Testis (tissue), 3 donors: ENCODE data around the gene PCDHB13. TPM values are rescaled to one million over a fixed set of nuclear protein-coding genes. Genes with fewer than 3 reads are reported as not detected.
"Not testable (repeated sequence)": the region's sequence is repeated elsewhere in the genome, so short reads cannot be mapped to it uniquely, and the experiment has no call there.

Experiments used
- DNase-seq: peaks from one replicate; pipeline ENCODE4 v3.0.0-alpha.2; 2019
- H3K27ac ChIP-seq, 2 donors: fragments of 200-600 bp; sonication (generic); one replicate each; pipeline ENCODE4 v1.5.1; 2019
- H3K27me3 ChIP-seq: fragments of 200-600 bp; sonication (generic); one replicate; pipeline ENCODE4 v1.5.1; 2019
- H3K36me3 ChIP-seq: fragments of 200-600 bp; sonication (generic); one replicate; pipeline ENCODE4 v1.5.1; 2017; ENCODE audit warnings: low read depth; ENCODE audit errors: missing control alignments
- H3K4me1 ChIP-seq: fragments of 200-600 bp; sonication (generic); one replicate; pipeline ENCODE4 v1.5.1; 2019
- H3K4me3 ChIP-seq, 2 donors: fragments of 200-600 bp; sonication (generic); one replicate each; pipeline ENCODE4 v1.5.1; 2017 to 2019
- H3K9me3 ChIP-seq: fragments of 200-600 bp; sonication (generic); one replicate; pipeline ENCODE4 v1.5.1; 2017
- POLR2A ChIP-seq: fragments of 450-650 bp; IDR thresholded peaks from one replicate; pipeline ENCODE4 v1.6.1; 2017; ENCODE audit warnings: antibody characterized with exemption, mild to moderate bottlenecking, moderate library complexity
- WGBS, 2 donors: methylation state at CpG; one replicate each; pipeline ENCODE4 v1.1.5; 2018; 5-methylcytosine and 5-hydroxymethylcytosine counted together
- intact Hi-C: fragments of 100-400 bp; cut with DNase I; formaldehyde crosslinking; loops from one replicate; pipeline ENCODE4 v1.15.1; 2023; ENCODE audit warnings: low total_unique reads
- polyA plus RNA-seq: library from polyadenylated mRNA; stranded (reverse); fragments of 350-450 nt; fragmentation: Illumina TruSeq; extraction: RNeasy Lipid Tissue Mini Kit (QIAGEN cat#74804); gene quantifications from one replicate; pipeline ENCODE4 v1.2.3, GENCODE V29; 2014; ENCODE audit warnings: low read depth, low replicate concordance; ENCODE audit not compliant: insufficient read depth
- total RNA-seq, 2 donors: library from RNA; depleted of rRNA; stranded (reverse); fragments of >200 nt; gene quantifications; one replicate each; pipeline ENCODE4 v1.2.3, GENCODE V29; 2016
- TF ChIP-seq, protein P1 (sequence below), 3 experiments: fragments of 450-650 bp in 2 of 3; fragments of 200-600 bp in 1 of 3; sonication (generic) in 1 of 3; IDR thresholded peaks; one replicate each; pipeline ENCODE4 v1.5.1; 2016 to 2019; ENCODE audit warnings: antibody characterized with exemption in 3 of 3, mild to moderate bottlenecking in 2 of 3, moderate library complexity in 1 of 3

Gene PCDHB13
- total and polyA plus RNA-seq, 3 donors from 2014 or later = 2.6 to 9.3 (median 8.6) TPM

GRCh38 chr5:141223112-141223783 is 9.5 kb downstream of the PCDHB13 start, which contains the start of gene PCDHB14:
PCDHB14 (plus strand) TSS chr5:141223343; CDS start chr5:141223506, 163 bp downstream.
- intact Hi-C loops = no loop called here

GRCh38 chr5:141224844-141225243 is 11.1 kb downstream of the PCDHB13 start:
- H3K9me3 ChIP-seq, intact Hi-C loops, H3K4me1 ChIP-seq, H3K27me3 ChIP-seq, DNase-seq, H3K36me3 ChIP-seq, H3K27ac ChIP-seq, H3K4me3 ChIP-seq: not testable (repeated sequence)
- 2 to 17% methylated on average over 5 to 11 of the region's 40 CpGs for WGBS, 2 donors

More at GRCh38 chr5:141223112-141223783, 9.5 kb downstream of the PCDHB13 start, which contains the start of gene PCDHB14:
- Histone ChIP-seq H3K9me3 (no peaks in the 10 kb centered on the region), H3K27me3 (no peaks in the 10 kb centered on the region), H3K4me3 (no peak within 1 kb of the TSS), H3K36me3 (no peaks in the 10 kb centered on the region), H3K27ac (no peak within 1 kb of the TSS), H3K4me1 (no peaks in the 10 kb centered on the region)
- no peak for DNase-seq
- no peak for TF ChIP-seq POLR2A
- TF ChIP-seq, protein P1, sequence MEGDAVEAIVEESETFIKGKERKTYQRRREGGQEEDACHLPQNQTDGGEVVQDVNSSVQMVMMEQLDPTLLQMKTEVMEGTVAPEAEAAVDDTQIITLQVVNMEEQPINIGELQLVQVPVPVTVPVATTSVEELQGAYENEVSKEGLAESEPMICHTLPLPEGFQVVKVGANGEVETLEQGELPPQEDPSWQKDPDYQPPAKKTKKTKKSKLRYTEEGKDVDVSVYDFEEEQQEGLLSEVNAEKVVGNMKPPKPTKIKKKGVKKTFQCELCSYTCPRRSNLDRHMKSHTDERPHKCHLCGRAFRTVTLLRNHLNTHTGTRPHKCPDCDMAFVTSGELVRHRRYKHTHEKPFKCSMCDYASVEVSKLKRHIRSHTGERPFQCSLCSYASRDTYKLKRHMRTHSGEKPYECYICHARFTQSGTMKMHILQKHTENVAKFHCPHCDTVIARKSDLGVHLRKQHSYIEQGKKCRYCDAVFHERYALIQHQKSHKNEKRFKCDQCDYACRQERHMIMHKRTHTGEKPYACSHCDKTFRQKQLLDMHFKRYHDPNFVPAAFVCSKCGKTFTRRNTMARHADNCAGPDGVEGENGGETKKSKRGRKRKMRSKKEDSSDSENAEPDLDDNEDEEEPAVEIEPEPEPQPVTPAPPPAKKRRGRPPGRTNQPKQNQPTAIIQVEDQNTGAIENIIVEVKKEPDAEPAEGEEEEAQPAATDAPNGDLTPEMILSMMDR (IDR thresholded peaks at IDR 0.05) = peak in 2 of 3 experiments; percentile 9 to 14
- 16 to 18% methylated on average over 15 of the region's 15 CpGs for WGBS, 2 donors

DNA sequence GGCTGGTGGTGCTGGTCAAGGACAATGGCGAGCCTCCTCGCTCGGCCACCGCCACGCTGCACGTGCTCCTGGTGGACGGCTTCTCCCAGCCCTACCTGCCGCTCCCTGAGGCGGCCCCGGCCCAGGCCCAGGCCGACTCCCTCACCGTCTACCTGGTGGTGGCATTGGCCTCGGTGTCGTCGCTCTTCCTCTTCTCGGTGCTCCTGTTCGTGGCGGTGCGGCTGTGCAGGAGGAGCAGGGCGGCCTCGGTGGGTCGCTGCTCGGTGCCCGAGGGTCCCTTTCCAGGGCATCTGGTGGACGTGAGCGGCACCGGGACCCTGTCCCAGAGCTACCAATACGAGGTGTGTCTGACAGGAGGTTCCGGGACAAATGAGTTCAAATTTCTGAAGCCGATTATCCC is 11.7 kb downstream of the PCDHB13 start:
- H3K36me3 ChIP-seq, H3K4me3 ChIP-seq, H3K9me3 ChIP-seq, H3K27me3 ChIP-seq, intact Hi-C loops, DNase-seq, H3K27ac ChIP-seq, H3K4me1 ChIP-seq: not testable (repeated sequence)
- WGBS, 2 donors = 21 to 24% methylated on average over 11 to 22 of the region's 30 CpGs

DNA sequence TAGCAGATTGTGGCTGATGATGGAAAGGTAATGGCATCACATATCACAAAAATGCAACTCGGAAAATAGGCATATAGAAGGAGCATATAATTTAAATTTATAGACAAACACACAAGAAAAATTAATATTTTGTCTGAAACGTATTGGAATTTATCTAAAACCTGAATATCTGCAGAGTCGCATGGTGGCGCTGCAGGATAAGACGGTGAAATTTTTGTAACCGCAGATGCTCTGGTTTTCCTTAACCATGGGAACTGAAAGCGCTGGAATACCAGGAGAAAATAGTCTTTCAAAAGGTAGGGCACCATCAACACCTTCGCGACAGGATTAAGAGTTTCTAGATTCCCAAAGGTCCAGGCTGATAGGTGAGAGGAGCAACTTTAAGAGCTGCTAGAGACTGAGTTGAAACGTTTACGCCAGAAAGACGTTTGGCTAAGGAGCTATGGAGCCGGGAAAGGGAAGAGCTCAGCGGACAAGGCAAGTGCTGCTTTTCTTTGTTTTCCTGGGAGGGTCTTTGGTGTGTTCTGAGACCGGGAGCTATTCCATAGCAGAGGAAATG is 20.5 kb downstream of the PCDHB13 start:
- DNase-seq = peak; percentile 70
- no peaks in the 10 kb centered on the region for H3K27me3 ChIP-seq
- no peaks in the 10 kb centered on the region for H3K9me3 ChIP-seq
- peak overlapping the region; percentile 14 to 32 for H3K4me3 ChIP-seq
- H3K4me1 ChIP-seq = no peaks in the 10 kb centered on the region
- 3 to 4% methylated on average over 15 of the region's 15 CpGs for WGBS, 2 donors
- TF ChIP-seq, protein P1 (IDR thresholded peaks at IDR 0.05) = peak; percentile 38 to 65 (median 56)
- no peak for TF ChIP-seq POLR2A
- no peaks in the 10 kb centered on the region for H3K36me3 ChIP-seq
- H3K27ac ChIP-seq = no peak overlapping the region
- intact Hi-C loops = no loop called here

DNA sequence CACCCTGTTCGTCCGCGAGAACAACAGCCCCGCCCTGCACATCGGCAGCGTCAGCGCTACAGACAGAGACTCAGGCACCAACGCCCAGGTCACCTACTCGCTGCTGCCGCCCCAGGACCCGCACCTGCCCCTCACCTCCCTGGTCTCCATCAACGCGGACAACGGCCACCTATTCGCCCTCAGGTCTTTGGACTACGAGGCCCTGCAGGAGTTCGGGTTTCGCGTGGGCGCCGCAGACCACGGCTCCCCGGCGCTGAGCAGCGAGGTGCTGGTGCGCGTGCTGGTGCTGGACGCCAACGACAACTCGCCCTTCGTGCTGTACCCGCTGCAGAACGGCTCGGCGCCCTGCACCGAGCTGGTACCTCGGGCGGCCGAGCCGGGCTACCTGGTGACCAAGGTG is 22.2 kb downstream of the PCDHB13 start:
- H3K9me3 ChIP-seq = not testable (repeated sequence)

GRCh38 chr5:141236516-141237313 is 23.0 kb downstream of the PCDHB13 start:
- DNase-seq = no peak
- intact Hi-C loops = no loop called here
- no peak overlapping the region for H3K4me3 ChIP-seq
- no peaks in the 10 kb centered on the region for H3K9me3 ChIP-seq
- TF ChIP-seq POLR2A = no peak
- TF ChIP-seq, protein P1 (IDR thresholded peaks at IDR 0.05) = no peak
- H3K36me3 ChIP-seq = no peaks in the 10 kb centered on the region
- H3K27ac ChIP-seq = no peak overlapping the region
- no peaks in the 10 kb centered on the region for H3K4me1 ChIP-seq
- no peaks in the 10 kb centered on the region for H3K27me3 ChIP-seq
- WGBS, 2 donors = 9 to 14% methylated on average over 26 to 32 of the region's 32 CpGs

More for the DNA sequence above, 22.2 kb downstream of the PCDHB13 start:
- intact Hi-C loops, H3K36me3 ChIP-seq, H3K4me3 ChIP-seq, DNase-seq, H3K27ac ChIP-seq, H3K27me3 ChIP-seq, H3K4me1 ChIP-seq: not testable (repeated sequence)
- WGBS, 2 donors = 14 to 20% methylated on average over 20 to 31 of the region's 40 CpGs
